ENCODE measurements around the gene YRDC. TPM values are rescaled to one million over a fixed set of nuclear protein-coding genes. Genes with fewer than 3 reads are reported as not detected.

The YRDC gene
- total RNA-seq, 8 experiments from 2014 or later: 14.6 to 33.7 (median 19.6) TPM

- Histone ChIP-seq H3K4me1 (replicated peaks in 1 of 2) (peaks cover 18 to 26% of the 10 kb centered on the region in 2 donors), H3K4me3 (no peak overlapping the region), H3K27ac (no peak overlapping the region)
- in situ Hi-C loops (cut with MboI; ENCODE audit: low pct_unique_long_range_greater_than_20kb in 2 of 9, low sequenced_read_pairs in 9 of 9, unreplicated experiment in 9 of 9): no loop called here
- peak in 4 of 8 experiments; percentile 3 to 4 (median 3) for ATAC-seq (replicated peaks in 6 of 8)
- WGBS, 10 experiments: 8 to 67% (median 30%) methylated on average over 3 to 6 of the region's 7 CpGs; no CpG with 5 or more reads in 2 of the 10 experiments
These were observed 3.1 kb upstream of the YRDC start for GRCh38 chr1:37811027-37811655.

- in situ Hi-C loops (cut with MboI; ENCODE audit: low pct_unique_long_range_greater_than_20kb in 2 of 9, low sequenced_read_pairs in 9 of 9, unreplicated experiment in 9 of 9): no loop called here
- Histone ChIP-seq H3K4me1 (replicated peaks in 1 of 2) (peaks cover 18 to 26% of the 10 kb centered on the region in 2 donors), H3K4me3 (no peak overlapping the region), H3K27ac (no peak overlapping the region)
- 17 to 100% (median 55%) methylated on average over 1 to 2 of the region's 2 CpGs; no CpG with 5 or more reads in 2 of the 10 experiments for WGBS, 10 experiments
- ATAC-seq (replicated peaks in 6 of 8): no peak
These were observed 1.9 kb upstream of the YRDC start for GRCh38 chr1:37809942-37810341.

GRCh38 chr1:37808369-37809319 is 636 bp upstream of the YRDC start:
- peaks cover 18 to 26% of the 10 kb centered on the region in 2 donors for H3K4me1 ChIP-seq (replicated peaks in 1 of 2)
- H3K27ac ChIP-seq: peak overlapping the region; percentile 83 to 97
- peak overlapping the region; percentile 52 to 90 (median 79) for H3K4me3 ChIP-seq
- ATAC-seq (replicated peaks in 6 of 8): peak; percentile 67 to 83 (median 80)
- in situ Hi-C loops (cut with MboI; ENCODE audit: low pct_unique_long_range_greater_than_20kb in 2 of 9, low sequenced_read_pairs in 9 of 9, unreplicated experiment in 9 of 9): no loop called here
- 0 to 13% (median 0%) methylated on average over 2 to 22 of the region's 54 CpGs; no CpG with 5 or more reads in 3 of the 10 experiments for WGBS, 10 experiments

GRCh38 chr1:37807220-37807554 is 821 bp downstream of the YRDC start:
- peak in 2 of 8 experiments; percentile 3 for ATAC-seq (replicated peaks in 6 of 8)
- Histone ChIP-seq H3K27ac (peak overlapping the region; percentile 83 to 97), H3K4me1 (replicated peaks in 1 of 2) (peaks cover 18 to 26% of the 10 kb centered on the region in 2 donors), H3K4me3 (peak overlapping the region; percentile 52 to 90 (median 79))
- in situ Hi-C loops (cut with MboI; ENCODE audit: low pct_unique_long_range_greater_than_20kb in 2 of 9, low sequenced_read_pairs in 9 of 9, unreplicated experiment in 9 of 9): no loop called here
- WGBS, 10 experiments: 0 to 52% (median 12%) methylated on average over 3 to 9 of the region's 9 CpGs; no CpG with 5 or more reads in 3 of the 10 experiments

- ATAC-seq (replicated peaks in 6 of 8): no peak
- no peak overlapping the region for H3K27ac ChIP-seq
- in situ Hi-C loops (cut with MboI; ENCODE audit: low pct_unique_long_range_greater_than_20kb in 2 of 9, low sequenced_read_pairs in 9 of 9, unreplicated experiment in 9 of 9): no loop called here
- WGBS, 10 experiments: 86 to 100% (median 100%) methylated on average over 1 of the region's 1 CpG; no CpG with 5 or more reads in 5 of the 10 experiments
- peaks cover 7 to 8% of the 10 kb centered on the region in 2 donors for H3K4me1 ChIP-seq (replicated peaks in 1 of 2)
- H3K4me3 ChIP-seq: no peak overlapping the region
These were observed 5.6 kb downstream of the YRDC start for GRCh38 chr1:37802439-37802838.

GRCh38 chr1:37797750-37798345 is 10.2 kb downstream of the YRDC start:
- no peak for ATAC-seq (replicated peaks in 6 of 8)
- in situ Hi-C loops (cut with MboI; ENCODE audit: low pct_unique_long_range_greater_than_20kb in 2 of 9, low sequenced_read_pairs in 9 of 9, unreplicated experiment in 9 of 9): no loop called here
- no peak overlapping the region for H3K4me3 ChIP-seq
- H3K27ac ChIP-seq: no peak overlapping the region
- 53 to 100% (median 67%) methylated on average over 1 to 3 of the region's 3 CpGs; no CpG with 5 or more reads in 4 of the 10 experiments for WGBS, 10 experiments
- peaks cover 8 to 9% of the 10 kb centered on the region in 2 donors for H3K4me1 ChIP-seq (replicated peaks in 1 of 2)

- WGBS, 10 experiments: 0 to 80% (median 34%) methylated on average over 1 to 18 of the region's 22 CpGs; no CpG with 5 or more reads in 2 of the 10 experiments
- peak in 4 of 8 experiments; percentile 8 to 43 (median 12) for ATAC-seq (replicated peaks in 6 of 8)
- H3K4me3 ChIP-seq: peak overlapping the region; percentile 45 to 92 (median 63)
- no peak overlapping the region for H3K27ac ChIP-seq
- in situ Hi-C loops (cut with MboI; ENCODE audit: low pct_unique_long_range_greater_than_20kb in 2 of 9, low sequenced_read_pairs in 9 of 9, unreplicated experiment in 9 of 9): no loop called here
- peaks cover 8 to 9% of the 10 kb centered on the region in 2 donors for H3K4me1 ChIP-seq (replicated peaks in 1 of 2)
These were observed 12.5 kb downstream of the YRDC start for GRCh38 chr1:37795340-37796125.

GRCh38 chr1:37794372-37795339 is 13.4 kb downstream of the YRDC start:
- H3K4me3 ChIP-seq: peak overlapping the region; percentile 45 to 92 (median 63)
- WGBS, 10 experiments: 0 to 53% (median 44%) methylated on average over 1 to 8 of the region's 59 CpGs; no CpG with 5 or more reads in 4 of the 10 experiments
- in situ Hi-C loops (cut with MboI; ENCODE audit: low pct_unique_long_range_greater_than_20kb in 2 of 9, low sequenced_read_pairs in 9 of 9, unreplicated experiment in 9 of 9): no loop called here
- peak in 7 of 8 experiments; percentile 1 to 53 (median 34) for ATAC-seq (replicated peaks in 6 of 8)
- peak overlapping the region in 1 of 2 donors; percentile 34 for H3K27ac ChIP-seq
- H3K4me1 ChIP-seq (replicated peaks in 1 of 2): peaks cover 8 to 9% of the 10 kb centered on the region in 2 donors

GRCh38 chr1:37793773-37794371 is 14.1 kb downstream of the YRDC start, which contains the start of gene MANEAL:
MANEAL (plus strand) TSS chr1:37793847; CDS start chr1:37794183, 336 bp downstream.
- WGBS, 10 experiments: 0% methylated on average over 2 to 35 of the region's 82 CpGs; no CpG with 5 or more reads in 7 of the 10 experiments
- Histone ChIP-seq H3K27ac (peak within 1 kb of the TSS; percentile 14 to 34), H3K4me1 (replicated peaks in 1 of 2) (peaks cover 8 to 9% of the 10 kb centered on the region in 2 donors), H3K4me3 (peak within 1 kb of the TSS; percentile 45 to 92 (median 63))
- ATAC-seq (replicated peaks in 6 of 8): peak; percentile 89 to 94 (median 91)
- in situ Hi-C loops (cut with MboI; ENCODE audit: low pct_unique_long_range_greater_than_20kb in 2 of 9, low sequenced_read_pairs in 9 of 9, unreplicated experiment in 9 of 9): no loop called here

GRCh38 chr1:37792943-37793686 is 14.9 kb downstream of the YRDC start:
- peak in 3 of 8 experiments; percentile 5 to 17 (median 15) for ATAC-seq (replicated peaks in 6 of 8)
- Histone ChIP-seq H3K27ac (peak overlapping the region; percentile 14 to 34), H3K4me1 (replicated peaks in 1 of 2) (peaks cover 8 to 9% of the 10 kb centered on the region in 2 donors), H3K4me3 (peak overlapping the region; percentile 45 to 92 (median 63))
- in situ Hi-C loops (cut with MboI; ENCODE audit: low pct_unique_long_range_greater_than_20kb in 2 of 9, low sequenced_read_pairs in 9 of 9, unreplicated experiment in 9 of 9): no loop called here
- 38 to 100% (median 64%) methylated on average over 1 to 17 of the region's 36 CpGs; no CpG with 5 or more reads in 4 of the 10 experiments for WGBS, 10 experiments

Measured in motor neuron (in vitro differentiated cells).